BE2C (cell line): Measurements from ENCODE around the gene EEFSEC.

Experiments
- DNase-seq: peaks from one replicate; pipeline ENCODE4 v3.0.0-alpha.2; 2020
- H3K27me3 ChIP-seq: fragments of 250-450 bp; sonication (Bioruptor Pico); 2 replicates; pipeline ENCODE4 v1.5.1; 2020; ENCODE audit warnings: mild to moderate bottlenecking
- H3K36me3 ChIP-seq: fragments of 250-450 bp; sonication (Bioruptor Pico); 2 replicates; pipeline ENCODE4 v1.5.1; 2020; ENCODE audit warnings: mild to moderate bottlenecking
- H3K4me1 ChIP-seq: fragments of 250-450 bp; sonication (Bioruptor Pico); 2 replicates; pipeline ENCODE4 v1.5.1; 2020
- H3K4me3 ChIP-seq: 2 replicates; pipeline ENCODE4 v1.5.1; 2011; ENCODE audit warnings: low read depth, low read length
- H3K9me3 ChIP-seq: fragments of 250-450 bp; sonication (Bioruptor Pico); 2 replicates; pipeline ENCODE4 v1.5.1; 2020
- CTCF ChIP-seq: IDR thresholded peaks from 2 replicates; pipeline ENCODE4 v1.5.1; 2012; ENCODE audit warnings: mild to moderate bottlenecking, low read depth, low read length

The EEFSEC gene

DNA sequence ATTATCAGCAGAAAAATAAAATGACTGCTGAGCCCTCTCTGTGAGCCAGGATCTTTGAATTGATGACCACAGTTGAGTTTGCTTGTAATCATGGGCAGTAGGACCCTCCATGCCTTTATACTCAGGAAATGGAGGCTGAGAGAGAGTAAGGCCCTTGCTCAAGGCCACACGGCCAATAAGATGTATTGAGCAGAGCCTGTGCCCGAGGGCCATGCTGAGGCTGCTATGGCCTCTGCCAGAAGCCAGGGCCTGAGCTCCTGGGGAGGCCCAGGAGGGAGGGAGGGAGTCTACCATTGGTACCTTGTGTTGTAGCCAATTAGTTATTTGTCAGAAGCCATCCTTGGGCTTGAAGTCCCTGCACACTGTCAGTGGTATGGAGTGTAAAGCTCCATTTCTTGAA lies 162.0 kb downstream of the EEFSEC start:
- TF ChIP-seq CTCF: no peak
- Histone ChIP-seq H3K4me1 (peaks cover 50% of the 10 kb centered on the region), H3K4me3 (no peak overlapping the region), H3K27me3 (no peaks in the 10 kb centered on the region), H3K9me3 (no peaks in the 10 kb centered on the region), H3K36me3 (no peaks in the 10 kb centered on the region)
- no peak for DNase-seq

DNA sequence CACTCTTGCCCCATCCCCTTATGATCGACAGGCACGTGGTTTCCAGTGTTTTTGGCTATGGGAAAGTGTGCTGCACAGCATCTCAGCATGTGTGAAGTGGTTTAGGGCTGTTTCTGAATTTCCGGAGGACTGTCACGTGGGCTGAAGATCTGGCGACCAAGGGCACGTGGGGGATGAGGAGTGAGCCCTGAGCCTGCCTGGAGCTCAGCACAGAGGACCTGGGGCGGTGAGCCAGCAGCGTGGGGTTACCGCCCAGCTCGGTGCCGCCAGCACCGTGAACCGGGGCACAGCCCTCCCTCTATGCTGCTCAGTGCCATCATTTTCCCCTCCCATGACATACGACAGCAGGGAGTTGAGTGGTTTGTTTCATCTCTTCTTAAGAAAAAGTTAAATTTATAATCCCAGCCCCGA lies 163.2 kb downstream of the EEFSEC start:
- peak; percentile 68 for DNase-seq
- Histone ChIP-seq H3K27me3 (no peaks in the 10 kb centered on the region), H3K9me3 (no peaks in the 10 kb centered on the region), H3K4me3 (no peak overlapping the region), H3K36me3 (no peaks in the 10 kb centered on the region), H3K4me1 (peaks cover 49% of the 10 kb centered on the region)
- TF ChIP-seq CTCF: no peak

- Histone ChIP-seq H3K4me1 (peaks cover 49% of the 10 kb centered on the region), H3K27me3 (no peaks in the 10 kb centered on the region), H3K4me3 (no peak overlapping the region), H3K36me3 (no peaks in the 10 kb centered on the region), H3K9me3 (no peaks in the 10 kb centered on the region)
- no peak for TF ChIP-seq CTCF
- DNase-seq: peak; percentile 55
Observed at GRCh38 chr3:128317101-128317697, 163.9 kb downstream of the EEFSEC start.

GRCh38 chr3:128317698-128318231 lies 164.5 kb downstream of the EEFSEC start:
- H3K4me1 ChIP-seq: peaks cover 49% of the 10 kb centered on the region
- no peaks in the 10 kb centered on the region for H3K27me3 ChIP-seq
- H3K36me3 ChIP-seq: no peaks in the 10 kb centered on the region
- no peaks in the 10 kb centered on the region for H3K9me3 ChIP-seq
- peak; percentile 62 for DNase-seq
- no peak overlapping the region for H3K4me3 ChIP-seq
- TF ChIP-seq CTCF: peak; percentile 22; the same call in 1 of the 2 replicates

- no peak for TF ChIP-seq CTCF
- H3K36me3 ChIP-seq: no peaks in the 10 kb centered on the region
- no peaks in the 10 kb centered on the region for H3K9me3 ChIP-seq
- no peaks in the 10 kb centered on the region for H3K27me3 ChIP-seq
- H3K4me3 ChIP-seq: no peak overlapping the region
- peak; percentile 46 for DNase-seq
- H3K4me1 ChIP-seq: peaks cover 49% of the 10 kb centered on the region
Observed at GRCh38 chr3:128318275-128318941, 165.1 kb downstream of the EEFSEC start.

DNA sequence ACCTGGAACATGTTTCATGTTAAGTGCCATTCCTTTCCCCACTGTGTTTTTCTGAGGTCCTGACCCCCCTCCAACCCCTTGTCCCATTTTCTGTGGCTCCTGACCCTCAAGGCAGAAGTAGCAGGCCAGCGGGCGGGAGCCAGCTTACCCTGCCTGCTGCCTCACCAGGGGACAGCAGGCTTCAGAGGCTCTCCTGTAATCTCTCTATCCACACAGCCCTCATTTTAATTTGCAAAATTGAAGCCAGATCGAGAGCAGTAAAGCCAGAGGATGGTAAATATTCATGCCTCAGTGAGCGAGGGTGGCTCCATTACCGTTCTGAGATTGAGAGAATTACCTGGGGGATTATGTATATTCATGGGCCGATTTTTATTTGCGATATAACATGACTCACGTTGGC lies 165.8 kb downstream of the EEFSEC start:
- H3K9me3 ChIP-seq: no peaks in the 10 kb centered on the region
- no peak for TF ChIP-seq CTCF
- H3K27me3 ChIP-seq: no peaks in the 10 kb centered on the region
- DNase-seq: peak; percentile 65
- peaks cover 49% of the 10 kb centered on the region for H3K4me1 ChIP-seq
- no peaks in the 10 kb centered on the region for H3K36me3 ChIP-seq
- no peak overlapping the region for H3K4me3 ChIP-seq
